H1 (cell line): ENCODE measurements around the gene SPR. TPM values are rescaled to one million over a fixed set of nuclear protein-coding genes. Genes with fewer than 3 reads are reported as not detected.

Experiments used
- CTCF ChIA-PET: fragments of 300-600 bp; sonication (Branson Sonifier 250); formaldehyde crosslinking; loops from one replicate; lab custom pipeline; 2021; ENCODE audit not compliant: partially characterized antibody; lab: Charles Lee
- POLR2A ChIA-PET: fragments of 300-600 bp; sonication (Branson Sonifier 250); formaldehyde crosslinking; loops from one replicate; lab custom pipeline; 2021; ENCODE audit warnings: inconsistent platforms; ENCODE audit not compliant: partially characterized antibody; lab: Charles Lee
- DNase-seq, 2 experiments: peaks; one replicate each; pipeline versions ENCODE4 v3.0.0 to v3.0.0-alpha.2; 2010 to 2022; ENCODE audit warnings: low spot score in 2 of 2, low read depth in 1 of 2, mixed read lengths in 1 of 2
- FAIRE-seq: peaks from 2 replicates; lab custom pipeline; 2011; peaks lifted over from hg19 to GRCh38; lab: Jason Lieb, UNC
- H2AFZ ChIP-seq: 2 replicates; pipeline ENCODE4 v1.8.1; 2012; ENCODE audit warnings: low read length, inconsistent platforms
- H2AK5ac ChIP-seq: 2 replicates; pipeline ENCODE4 v1.6.1; 2013; ENCODE audit warnings: low read depth, low read length
- H2BK120ac ChIP-seq: replicated peaks from 2 replicates; pipeline ENCODE3; 2013; ENCODE audit warnings: low read depth, low read length, inconsistent platforms
- H2BK12ac ChIP-seq: 2 replicates; pipeline ENCODE4 v1.6.1; 2013; ENCODE audit warnings: low read depth, low read length
- H2BK15ac ChIP-seq: 2 replicates; pipeline ENCODE4 v1.6.1; 2013; ENCODE audit warnings: low read length
- H2BK20ac ChIP-seq: 2 replicates; pipeline ENCODE4 v1.6.1; 2013; ENCODE audit warnings: low read length
- H2BK5ac ChIP-seq: 2 replicates; pipeline ENCODE4 v1.6.1; 2013; ENCODE audit warnings: low read depth, low read length
- H3K14ac ChIP-seq: 2 replicates; pipeline ENCODE4 v1.6.1; 2013; ENCODE audit warnings: inconsistent platforms; ENCODE audit not compliant: insufficient read length
- H3K18ac ChIP-seq: 2 replicates; pipeline ENCODE4 v1.6.1; 2013; ENCODE audit warnings: low read length; ENCODE audit errors: extremely low read depth
- H3K23ac ChIP-seq: 2 replicates; pipeline ENCODE4 v1.6.1; 2013; ENCODE audit warnings: inconsistent platforms; ENCODE audit not compliant: insufficient read length
- H3K23me2 ChIP-seq: 2 replicates; pipeline ENCODE4 v1.6.1; 2013; ENCODE audit warnings: low read depth, low read length
- H3K27ac ChIP-seq: 2 replicates; pipeline ENCODE4 v1.6.1; 2011; ENCODE audit warnings: low read depth, low read length, inconsistent platforms
- H3K27me3 ChIP-seq, 4 experiments: replicated peaks in 1 of 4; 1 replicate in 1 of 4; 2 replicates in 3 of 4; pipeline versions ENCODE4 v1.6.1 to v1.8.1; 2011 to 2013; ENCODE audit warnings: low read length in 3 of 4, mild to moderate bottlenecking in 3 of 4, inconsistent platforms in 2 of 4, mixed read lengths in 2 of 4, moderate library complexity in 1 of 4; ENCODE audit not compliant: control insufficient read depth in 3 of 4, insufficient read depth in 3 of 4; ENCODE audit errors: extremely low read depth in 1 of 4
- H3K36me3 ChIP-seq, 4 experiments: 2 replicates each; pipeline versions ENCODE4 v1.6.1 to v1.8.1; 2011 to 2013; ENCODE audit warnings: mild to moderate bottlenecking in 4 of 4, low read length in 3 of 4, moderate library complexity in 2 of 4, control low read depth in 1 of 4, inconsistent platforms in 1 of 4; ENCODE audit not compliant: insufficient read depth in 4 of 4, control insufficient read depth in 2 of 4
- H3K4ac ChIP-seq: replicated peaks from 2 replicates; pipeline ENCODE3; 2013; ENCODE audit warnings: low read length, low read depth, mixed read lengths, inconsistent platforms; ENCODE audit not compliant: insufficient read length
- H3K4me1 ChIP-seq, 4 experiments: replicated peaks in 1 of 4; 1 replicate in 1 of 4; 2 replicates in 3 of 4; pipeline versions ENCODE4 v1.6.1 to v1.8.1; 2011 to 2013; ENCODE audit warnings: low read length in 3 of 4, inconsistent platforms in 2 of 4, mixed read lengths in 1 of 4; ENCODE audit not compliant: insufficient read depth in 4 of 4, control insufficient read depth in 3 of 4
- H3K4me2 ChIP-seq, 2 experiments: 2 replicates each; pipeline versions ENCODE4 v1.6.1 to v1.8.1; 2011 to 2013; ENCODE audit warnings: low read depth in 2 of 2, low read length in 2 of 2, control low read depth in 1 of 2, inconsistent platforms in 1 of 2, mild to moderate bottlenecking in 1 of 2; ENCODE audit not compliant: insufficient read depth in 1 of 2
- H3K4me3 ChIP-seq, 4 experiments: fragments of 200-600, 300-600 bp in 1 of 4; sonication (generic), shearing (Covaris generic), sonication (Bioruptor Twin) in 1 of 4; 2 replicates each; pipeline versions ENCODE4 v1.5.1 to v1.8.1; 2011 to 2016; ENCODE audit warnings: low read length in 4 of 4, low read depth in 3 of 4, control low read depth in 2 of 4, inconsistent platforms in 2 of 4, mild to moderate bottlenecking in 2 of 4, mixed read lengths in 1 of 4, moderate library complexity in 1 of 4; ENCODE audit not compliant: insufficient read depth in 2 of 4; ENCODE audit errors: extremely low read depth in 1 of 4
- H3K56ac ChIP-seq: replicated peaks from 2 replicates; pipeline ENCODE3; 2013; ENCODE audit warnings: low read depth, mild to moderate bottlenecking, mixed read lengths, low read length, inconsistent platforms; ENCODE audit not compliant: insufficient read length
- H3K79me1 ChIP-seq: 2 replicates; pipeline ENCODE4 v1.6.1; 2013; ENCODE audit warnings: low read depth, low read length, control low read depth
- H3K79me2 ChIP-seq, 2 experiments: 2 replicates each; pipeline versions ENCODE4 v1.6.1 to v1.8.1; 2012 to 2013; ENCODE audit warnings: low read length in 2 of 2, mild to moderate bottlenecking in 2 of 2, inconsistent platforms in 1 of 2; ENCODE audit not compliant: insufficient read depth in 2 of 2, control insufficient read depth in 1 of 2
- H3K9ac ChIP-seq, 4 experiments: replicated peaks in 1 of 4; 1 replicate in 1 of 4; 2 replicates in 3 of 4; pipeline versions ENCODE4 v1.6.1 to v1.8.1; 2011 to 2013; ENCODE audit warnings: low read depth in 3 of 4, low read length in 3 of 4, control low read depth in 2 of 4, mild to moderate bottlenecking in 2 of 4, moderate library complexity in 2 of 4, inconsistent platforms in 1 of 4; ENCODE audit errors: extremely low read depth in 1 of 4
- H3K9me3 ChIP-seq, 2 experiments: 2 replicates each; pipeline versions ENCODE4 v1.6.1 to v1.8.1; 2012 to 2013; ENCODE audit warnings: mild to moderate bottlenecking in 2 of 2, moderate library complexity in 2 of 2, control low read depth in 1 of 2, inconsistent platforms in 1 of 2, low read depth in 1 of 2, low read length in 1 of 2, mixed read lengths in 1 of 2; ENCODE audit not compliant: insufficient read depth in 2 of 2
- H4K20me1 ChIP-seq, 2 experiments: replicated peaks in 1 of 2; 2 replicates each; pipeline versions ENCODE3 to v1.8.1; 2011 to 2013; ENCODE audit warnings: inconsistent platforms in 2 of 2, low read length in 2 of 2, mild to moderate bottlenecking in 1 of 2; ENCODE audit not compliant: insufficient read depth in 2 of 2, control insufficient read depth in 1 of 2
- H4K5ac ChIP-seq: 2 replicates; pipeline ENCODE4 v1.6.1; 2013; ENCODE audit warnings: low read length, low read depth, mixed read lengths, inconsistent platforms; ENCODE audit not compliant: insufficient read length
- H4K8ac ChIP-seq: 2 replicates; pipeline ENCODE4 v1.8.0; 2013; ENCODE audit warnings: mild to moderate bottlenecking, moderate library complexity, low read length, inconsistent platforms; ENCODE audit not compliant: insufficient read depth; ENCODE audit errors: extremely low read depth
- H4K91ac ChIP-seq: replicated peaks from 2 replicates; pipeline ENCODE3; 2013; ENCODE audit warnings: low read length, mixed read lengths, inconsistent platforms; ENCODE audit not compliant: insufficient read length
- BACH1 ChIP-seq: IDR thresholded peaks from 2 replicates; pipeline ENCODE4 v1.6.1; 2012; ENCODE audit warnings: low read length, improper control_type of control experiment
- EZH2 ChIP-seq: fragments of 200-600 bp; sonication (generic); IDR thresholded peaks from 2 replicates; pipeline ENCODE4 v1.7.1; 2012; ENCODE audit warnings: low read depth, mild to moderate bottlenecking, moderate library complexity, low read length, inconsistent platforms; ENCODE audit not compliant: severe bottlenecking
- GABPA ChIP-seq: IDR thresholded peaks from 2 replicates; pipeline ENCODE4 v1.6.1; 2011; ENCODE audit warnings: mild to moderate bottlenecking, low read length, moderate library complexity, borderline replicate concordance; ENCODE audit not compliant: insufficient read depth
- KDM5A ChIP-seq: fragments of 200-600 bp; IDR thresholded peaks from 2 replicates; pipeline ENCODE4 v1.7.1; 2012; ENCODE audit warnings: mild to moderate bottlenecking, low read length, inconsistent platforms, mixed read lengths
- NANOG ChIP-seq: IDR thresholded peaks from 2 replicates; pipeline ENCODE4 v1.6.1; 2011; ENCODE audit warnings: low read length, low read depth, mild to moderate bottlenecking, inconsistent platforms; ENCODE audit not compliant: insufficient read depth, poor library complexity, severe bottlenecking
- POLR2AphosphoS5 ChIP-seq: IDR thresholded peaks from 2 replicates; pipeline ENCODE4 v1.6.1; 2011; ENCODE audit warnings: low read depth, low read length
- RNF2 ChIP-seq: fragments of 200-900, 300-1000 bp; sonication (generic); IDR thresholded peaks from 2 replicates; pipeline ENCODE4 v1.7.1; 2016; ENCODE audit warnings: borderline replicate concordance, low read depth, mild to moderate bottlenecking, antibody characterized with exemption, low read length; ENCODE audit not compliant: poor library complexity, severe bottlenecking; ENCODE audit errors: missing control alignments
- RXRA ChIP-seq: IDR thresholded peaks from 2 replicates; pipeline ENCODE4 v1.6.1; 2011; ENCODE audit warnings: low read depth, mild to moderate bottlenecking, low read length, moderate library complexity; ENCODE audit not compliant: insufficient read depth
- SIN3A ChIP-seq, 2 experiments: IDR thresholded peaks in 1 of 2; conservative IDR thresholded peaks in 1 of 2; 2 replicates each; pipeline ENCODE4 v1.6.1; 2011 to 2012; ENCODE audit warnings: low read length in 2 of 2, improper control_type of control experiment in 1 of 2, low read depth in 1 of 2, mild to moderate bottlenecking in 1 of 2
- SUZ12 ChIP-seq: fragments of 200-600 bp; sonication (generic); IDR thresholded peaks from 2 replicates; pipeline ENCODE4 v1.6.1; 2012; ENCODE audit warnings: mild to moderate bottlenecking, inconsistent platforms, low read length, moderate library complexity, mixed read lengths
- YY1 ChIP-seq: IDR thresholded peaks from 2 replicates; pipeline ENCODE4 v1.6.1; 2011; ENCODE audit warnings: low read depth, mild to moderate bottlenecking, low read length
- WGBS, 2 experiments: shearing (Covaris generic) in 1 of 2; methylation state at CpG; one replicate each; pipeline versions ENCODE4 v1.1.6 to v1.1.7; 2013 to 2015; ENCODE audit warnings: low lambda C conversion rate in 2 of 2, mixed read lengths in 2 of 2, inconsistent platforms in 1 of 2, low coverage in 1 of 2, missing lambda C conversion rate in 1 of 2; ENCODE audit not compliant: insufficient replicate concordance in 2 of 2, insufficient coverage in 1 of 2, insufficient read length in 1 of 2; ENCODE audit errors: extremely low coverage in 1 of 2, missing lambda C conversion rate in 1 of 2; 5-methylcytosine and 5-hydroxymethylcytosine counted together
- polyA plus RNA-seq, 7 experiments: library from polyadenylated mRNA; depleted of rRNA in 3 of 7; stranded (reverse) in 5 of 7; unstranded in 2 of 7; fragments of >200 nt in 5 of 7; fragments of 200-250 nt in 2 of 7; gene quantifications; 1 replicate in 5 of 7; 2 replicates in 1 of 7; 4 replicates in 1 of 7; pipeline versions ENCODE4 v1.2.1 to v1.2.3, GENCODE V29; 2011 to 2013; ENCODE audit warnings: missing spikeins in 2 of 7, mixed read lengths in 2 of 7
- total RNA-seq: library from RNA; stranded (reverse); fragmentation: NEBNext Ultra II Directional; extraction: Animal tissue kit (Norgen Biotek cat#: 25700); gene quantifications from 2 replicates; pipeline ENCODE4 v1.2.1, GENCODE V29; 2021
- TF ChIP-seq, protein P1 (sequence below): IDR thresholded peaks from 2 replicates; pipeline ENCODE4 v1.6.1; 2012; ENCODE audit warnings: inconsistent platforms

The SPR gene
- total and polyA plus RNA-seq, 2 of the 8 experiments (the other 6 are each of a cell fraction or from before 2014, with no cell fraction given): 4.5 to 11.5 TPM

GRCh38 chr2:72921853-72922252 is 34.6 kb downstream of the SPR start:
- Histone ChIP-seq H2BK15ac (no peak overlapping the region; the same call in 1 of the 2 replicates), H3K79me1 (no peaks in the 10 kb centered on the region), H3K4me3 (no peak overlapping the region), H4K8ac (no peak overlapping the region), H2AFZ (no peak overlapping the region), H3K9me3 (peaks cover 0 to 4% of the 10 kb centered on the region in 2 experiments; a peak in 1 of 4 replicates), H2BK5ac (no peak overlapping the region), H3K27ac (no peak overlapping the region), H3K27me3 (peaks cover 92 to 96% (median 94%) of the 10 kb centered on the region in 4 experiments), H3K79me2 (no peaks in the 10 kb centered on the region), H3K36me3 (peaks cover 0 to 8% (median 0%) of the 10 kb centered on the region in 4 experiments; a peak in 1 of 8 replicates), H2AK5ac (no peak overlapping the region), H2BK12ac (peak overlapping the region; percentile 65; the same call in 1 of the 2 replicates), H2BK20ac (no peak overlapping the region), H4K20me1 (peaks cover 17 to 23% of the 10 kb centered on the region in 2 experiments), H3K56ac (no peak overlapping the region), H3K18ac (no peak overlapping the region), H3K23me2 (peaks cover 18% of the 10 kb centered on the region; the same call in 1 of the 2 replicates), H3K14ac (no peak overlapping the region), H4K91ac (no peak overlapping the region), H3K4ac (no peak overlapping the region), H3K4me2 (no peak overlapping the region; a peak in 1 of 4 replicates), H3K9ac (no peak overlapping the region), H3K23ac (no peak overlapping the region), H2BK120ac (no peak overlapping the region), H4K5ac (no peak overlapping the region), H3K4me1 (peaks cover 6 to 50% (median 22%) of the 10 kb centered on the region in 4 experiments)
- FAIRE-seq (no peak), DNase-seq (no peak)
- POLR2A ChIA-PET: interaction anchor here (1.0 to 2.0 kb wide), 2 partner anchors 18 to 53 kb away, joined by 3 to 4 read pairs; no protein-coding TSS in a partner anchor
- CTCF ChIA-PET: interaction anchor here (0.5 to 24.3 kb wide), 5 partner anchors 14 to 256 kb away, joined by 3 to 497 read pairs (median 24); partner anchors contain the start of gene SPR
- 67% methylated on average over 1 of the region's 1 CpG; no CpG with 5 or more reads in 1 of the 2 experiments for WGBS, 2 experiments
- TF ChIP-seq RXRA (no peak), KDM5A (no peak), EZH2 (no peak), SIN3A (conservative IDR thresholded peaks at IDR 0.05 in 1 of 2, IDR thresholded peaks at IDR 0.05 in 1 of 2; ENCODE audit: low read depth in 1 of 2, low read length in 2 of 2) (no peak), YY1 (no peak), POLR2AphosphoS5 (no peak), BACH1 (no peak), NANOG (no peak), SUZ12 (no peak), GABPA (no peak), RNF2 (no peak)
- TF ChIP-seq, protein P1, sequence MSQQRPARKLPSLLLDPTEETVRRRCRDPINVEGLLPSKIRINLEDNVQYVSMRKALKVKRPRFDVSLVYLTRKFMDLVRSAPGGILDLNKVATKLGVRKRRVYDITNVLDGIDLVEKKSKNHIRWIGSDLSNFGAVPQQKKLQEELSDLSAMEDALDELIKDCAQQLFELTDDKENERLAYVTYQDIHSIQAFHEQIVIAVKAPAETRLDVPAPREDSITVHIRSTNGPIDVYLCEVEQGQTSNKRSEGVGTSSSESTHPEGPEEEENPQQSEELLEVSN: no peak
